Measurements from ENCODE around the gene FMN1.

DNA sequence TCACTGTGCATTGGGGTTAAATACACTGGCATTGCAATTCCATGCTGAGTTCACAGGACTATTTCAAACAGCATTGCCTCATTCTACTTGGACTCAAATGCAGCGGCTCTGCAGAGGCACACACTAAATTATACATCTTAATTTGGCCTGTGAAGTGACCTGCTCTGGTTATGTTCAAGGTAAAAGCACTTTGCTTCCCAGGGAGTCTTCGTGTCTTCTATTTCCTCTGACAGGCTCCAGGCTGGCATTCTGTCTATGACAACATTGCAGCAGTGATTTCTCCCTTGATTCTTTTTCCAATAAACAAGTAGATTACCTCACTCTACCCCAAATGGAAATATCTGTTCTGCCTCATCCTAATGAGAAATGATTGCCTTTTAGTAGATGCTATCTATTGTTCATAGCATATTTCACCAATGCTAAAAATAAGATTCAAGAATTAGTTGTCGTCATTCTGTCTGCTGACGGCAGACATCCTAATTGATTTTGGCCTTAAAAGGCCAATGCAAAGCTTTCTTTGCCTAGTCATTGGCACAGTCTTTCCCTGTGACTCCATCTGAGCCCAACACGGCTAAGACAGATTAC lies 33.8 kb downstream of the FMN1 start:
- no peak for TF ChIP-seq CTCF (conservative IDR thresholded peaks at IDR 0.05; ENCODE audit: low read depth, low read length)
- TF ChIP-seq EZH2 (IDR thresholded peaks at IDR 0.05; ENCODE audit: borderline replicate concordance, low read depth, low read length, poor library complexity, severe bottlenecking): no peak

Data from A673 (cell line).